Stimulated activated CD8-positive, alpha-beta memory T cell treated with anti-CD3 and anti-CD28 coated beads, Interleukin-4, amount 100 ng/mL, for 1 hour (primary cell): ENCODE data around the gene INPP5A.

ENCODE experiments used
- DNase-seq, 2 donors: peaks; one replicate each; pipeline ENCODE4 v3.0.0-alpha.2; 2020; ENCODE audit warnings: low read depth in 2 of 2, low spot score in 1 of 2

Gene INPP5A

DNA sequence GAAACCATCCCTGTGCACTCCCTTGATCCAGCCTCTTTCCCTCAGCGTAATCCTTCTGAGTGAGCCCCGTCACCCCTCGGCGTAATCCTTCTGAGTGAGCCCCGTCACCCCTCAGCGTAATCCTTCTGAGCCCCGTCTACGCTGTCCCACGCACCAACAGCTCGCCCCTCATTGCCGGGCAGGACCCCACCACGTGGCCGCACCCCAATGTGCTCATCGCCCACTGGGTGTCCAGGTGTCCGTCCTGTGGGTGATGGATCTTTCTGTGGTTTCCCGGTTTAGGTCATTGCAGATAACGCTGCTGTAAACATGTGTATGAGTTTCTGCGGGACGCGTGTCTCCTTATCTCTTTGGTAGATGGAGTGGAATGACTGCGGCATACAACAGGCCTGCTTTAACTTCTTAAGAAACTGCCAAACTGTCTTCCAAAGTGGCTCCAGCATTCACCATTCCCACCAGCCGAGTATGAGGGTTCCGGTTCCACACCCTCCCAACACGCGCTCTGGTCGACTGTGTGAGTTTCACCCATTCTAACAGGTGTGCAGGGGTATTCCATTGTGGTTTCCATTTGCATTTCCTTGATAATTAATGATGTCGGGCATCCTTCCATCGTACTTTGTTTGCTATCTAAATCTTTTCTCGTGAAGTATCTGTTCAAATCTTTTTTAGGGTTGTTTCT lies 290.4 kb downstream of the INPP5A start:
- no peak for DNase-seq

DNA sequence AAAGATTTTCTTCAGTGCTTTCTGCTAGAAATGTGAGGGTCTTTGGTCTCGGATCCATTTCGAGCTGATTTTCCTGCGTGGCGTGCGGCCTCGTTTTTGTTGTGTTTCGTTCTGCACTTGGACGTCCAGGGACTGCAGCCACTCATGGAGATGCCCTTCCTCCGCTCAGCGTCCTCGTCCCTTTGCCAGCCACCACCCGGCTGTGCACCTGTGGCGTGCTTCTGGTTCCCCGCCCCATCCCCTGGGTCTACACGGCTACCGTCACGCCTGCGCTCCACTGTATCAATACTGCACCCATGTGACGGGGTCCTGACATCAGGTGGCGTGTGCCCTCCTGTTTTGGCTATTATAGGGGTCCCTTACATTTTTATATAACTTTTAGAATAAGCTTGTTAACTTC lies 291.1 kb downstream of the INPP5A start:
- DNase-seq = no peak

DNA sequence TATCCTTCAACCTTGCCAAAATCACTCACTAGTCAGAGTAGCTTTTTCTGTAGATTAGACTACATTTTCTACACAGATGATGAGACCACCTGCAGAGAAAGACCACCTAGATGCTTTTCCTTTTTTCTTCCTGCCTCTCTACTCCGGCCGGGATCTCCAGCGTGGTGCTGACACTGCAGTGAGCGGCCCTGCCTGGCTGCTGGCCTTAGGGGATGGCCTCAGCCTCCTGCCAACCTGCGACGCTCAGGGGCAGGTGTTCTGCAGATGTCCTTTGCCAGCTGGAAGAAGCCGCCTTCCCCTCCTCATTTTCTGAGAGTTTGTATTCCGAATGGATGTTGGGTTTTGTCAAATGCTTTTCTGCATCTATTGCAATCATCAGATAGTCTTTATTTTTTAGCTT lies 291.8 kb downstream of the INPP5A start:
- DNase-seq = no peak

DNA sequence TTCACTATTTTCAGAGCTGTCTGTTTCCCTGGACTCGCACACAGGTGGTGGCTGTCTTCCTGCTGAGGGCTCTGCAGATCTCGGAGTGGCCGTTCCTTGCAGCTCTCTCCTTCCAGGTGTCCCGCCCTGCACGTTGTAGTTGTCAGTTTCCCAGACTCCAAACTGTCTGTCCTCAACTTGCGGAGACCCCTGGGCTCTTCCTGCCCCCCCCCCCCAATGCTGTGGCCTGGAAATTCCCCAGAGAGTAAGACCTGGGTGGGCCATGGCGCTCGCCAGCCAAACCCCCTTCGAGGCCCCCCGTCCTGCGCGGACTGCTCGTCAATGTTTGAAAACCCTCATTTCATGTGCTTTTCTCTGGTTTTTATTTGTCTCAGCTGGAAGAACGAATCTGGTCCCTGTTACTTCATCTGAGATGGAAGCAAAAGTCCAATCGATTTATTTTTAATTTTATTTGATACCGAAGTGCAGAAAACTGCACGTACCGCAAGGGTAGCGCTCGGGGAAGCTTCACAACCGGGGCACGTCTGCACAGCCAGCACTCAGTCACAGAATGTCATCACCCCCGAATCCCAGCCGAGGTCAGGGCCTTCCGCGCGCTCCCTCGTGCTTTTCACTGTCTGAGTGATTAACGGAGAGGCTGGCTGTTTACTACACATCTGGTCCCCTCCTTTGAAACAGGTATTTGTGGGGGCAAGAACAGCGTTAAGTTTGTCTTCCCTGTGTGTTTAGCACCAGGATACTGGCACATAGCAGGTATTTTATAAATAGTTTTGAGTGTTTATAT lies 294.8 kb downstream of the INPP5A start:
- DNase-seq = no peak
